Peyer's patch (tissue), 4 donors: Measurements from ENCODE around the gene GGA1. TPM values are rescaled to one million over a fixed set of nuclear protein-coding genes. Genes with fewer than 3 reads are reported as not detected.
"Not testable (repeated sequence)": the region's sequence is repeated elsewhere in the genome, so short reads cannot be mapped to it uniquely, and the experiment has no call there.

Source experiments
- DNase-seq, 3 donors: peaks; one replicate each; pipeline ENCODE4 v3.0.0-alpha.2; 2017 to 2019
- H3K27ac ChIP-seq, 4 donors: fragments of 200-600 bp; sonication (generic); one replicate each; pipeline ENCODE4 v1.5.1; 2016 to 2019
- H3K27me3 ChIP-seq, 2 donors: fragments of 200-600 bp; sonication (generic); one replicate each; pipeline ENCODE4 v1.5.1; 2019
- H3K36me3 ChIP-seq, 3 donors: fragments of 200-600 bp; sonication (generic); one replicate each; pipeline ENCODE4 v1.5.1; 2016 to 2019
- H3K4me1 ChIP-seq, 4 donors: fragments of 200-600 bp; sonication (generic); one replicate each; pipeline ENCODE4 v1.5.1; 2016 to 2019
- H3K4me3 ChIP-seq, 4 donors: fragments of 200-600 bp; sonication (generic); 1 replicate in 3 of 4; 2 replicates in 1 of 4; pipeline ENCODE4 v1.5.1; 2016 to 2019; ENCODE audit warnings: mild to moderate bottlenecking in 1 of 4
- H3K9me3 ChIP-seq, 4 donors: fragments of 200-600 bp; sonication (generic); one replicate each; pipeline ENCODE4 v1.5.1; 2016 to 2019; ENCODE audit warnings: mild to moderate bottlenecking in 1 of 4
- CTCF ChIP-seq, 6 experiments: fragments of 450-650 bp in 4 of 6; fragments of 200-600 bp in 2 of 6; sonication (generic) in 1 of 6; IDR thresholded peaks; one replicate each; pipeline ENCODE4 v1.5.1; 2017 to 2019; ENCODE audit warnings: antibody characterized with exemption in 6 of 6, mild to moderate bottlenecking in 3 of 6, moderate library complexity in 1 of 6
- POLR2A ChIP-seq, 2 donors: fragments of 450-650 bp; IDR thresholded peaks; one replicate each; pipeline ENCODE4 v1.5.1; 2017; ENCODE audit warnings: antibody characterized with exemption in 2 of 2, mild to moderate bottlenecking in 2 of 2, moderate library complexity in 2 of 2
- total RNA-seq, 4 donors: library from RNA; depleted of rRNA; stranded (reverse); fragments of >200 nt; gene quantifications; one replicate each; pipeline ENCODE4 v1.1.0, GENCODE V29; 2016

Gene GGA1
- total RNA-seq, 4 donors from 2014 or later = 67.1 to 189 (median 117) TPM

- DNase-seq = peak in 2 of 3 donors; percentile 64 to 72
- Histone ChIP-seq H3K36me3 (no peaks in the 10 kb centered on the region), H3K4me3 (peak overlapping the region in 2 of 4 donors; percentile 1 to 8), H3K9me3 (no peaks in the 10 kb centered on the region), H3K27ac (peak overlapping the region in 3 of 4 donors; percentile 63 to 86 (median 77)), H3K4me1 (peaks cover 0 to 12% (median 0%) of the 10 kb centered on the region in 4 donors), H3K27me3 (no peaks in the 10 kb centered on the region)
- TF ChIP-seq POLR2A (IDR thresholded peaks at IDR 0.05) (peak in 1 of 2 donors; percentile 34), CTCF (IDR thresholded peaks at IDR 0.05) (no peak)
These were observed 6.8 kb upstream of the GGA1 start for GRCh38 chr22:37601540-37602442.

GRCh38 chr22:37602546-37603277 is 5.9 kb upstream of the GGA1 start:
- not testable (repeated sequence) for H3K4me3 ChIP-seq, H3K9me3 ChIP-seq, DNase-seq, H3K27ac ChIP-seq, H3K36me3 ChIP-seq, H3K27me3 ChIP-seq
- peaks cover 0 to 21% (median under 1%) of the 10 kb centered on the region in 4 donors for H3K4me1 ChIP-seq

- Histone ChIP-seq H3K27me3 (no peaks in the 10 kb centered on the region), H3K4me3 (no peak overlapping the region), H3K4me1 (peaks cover 0 to 24% (median 2%) of the 10 kb centered on the region in 4 donors), H3K9me3 (no peaks in the 10 kb centered on the region), H3K27ac (no peak overlapping the region), H3K36me3 (no peaks in the 10 kb centered on the region)
- DNase-seq = no peak
- no peak for TF ChIP-seq POLR2A (IDR thresholded peaks at IDR 0.05)
- no peak for TF ChIP-seq CTCF (IDR thresholded peaks at IDR 0.05)
These were observed 4.6 kb upstream of the GGA1 start for GRCh38 chr22:37604074-37604473.

- no peaks in the 10 kb centered on the region for H3K36me3 ChIP-seq
- H3K9me3 ChIP-seq = no peaks in the 10 kb centered on the region
- H3K27me3 ChIP-seq = no peaks in the 10 kb centered on the region
- TF ChIP-seq CTCF (IDR thresholded peaks at IDR 0.05) = no peak
- TF ChIP-seq POLR2A (IDR thresholded peaks at IDR 0.05) = no peak
- peaks cover 0 to 28% (median 7%) of the 10 kb centered on the region in 4 donors for H3K4me1 ChIP-seq
- H3K4me3 ChIP-seq = no peak overlapping the region
- peak in 2 of 3 donors; percentile 69 to 73 for DNase-seq
- peak overlapping the region in 1 of 4 donors; percentile 42 for H3K27ac ChIP-seq
These were observed 3.8 kb upstream of the GGA1 start for GRCh38 chr22:37604875-37605274.

- Histone ChIP-seq H3K4me1 (peaks cover 0 to 36% (median 14%) of the 10 kb centered on the region in 4 donors), H3K4me3 (peak overlapping the region; percentile 86 to 100 (median 94)), H3K9me3 (no peaks in the 10 kb centered on the region), H3K36me3 (no peaks in the 10 kb centered on the region), H3K27ac (peak overlapping the region; percentile 95 to 98 (median 96)), H3K27me3 (no peaks in the 10 kb centered on the region)
- TF ChIP-seq POLR2A (IDR thresholded peaks at IDR 0.05) (peak in 1 of 2 donors; percentile 10), CTCF (IDR thresholded peaks at IDR 0.05) (peak; percentile 95 to 99 (median 98))
- peak; percentile 93 to 97 (median 96) for DNase-seq
These were observed 1.4 kb upstream of the GGA1 start for GRCh38 chr22:37607010-37607934.
